Right forelimb (tissue), 1 donor: ENCODE measurements around the gene MAP3K20.

ENCODE experiments used
- DNase-seq: peaks from one replicate; pipeline ENCODE4 v3.0.0-alpha.2; 2018

The MAP3K20 gene

GRCh38 chr2:173210270-173211196, 134.9 kb downstream of the MAP3K20 start:
- peak; percentile 63 for DNase-seq

GRCh38 chr2:173213181-173213580, 137.5 kb downstream of the MAP3K20 start:
- no peak for DNase-seq

DNA sequence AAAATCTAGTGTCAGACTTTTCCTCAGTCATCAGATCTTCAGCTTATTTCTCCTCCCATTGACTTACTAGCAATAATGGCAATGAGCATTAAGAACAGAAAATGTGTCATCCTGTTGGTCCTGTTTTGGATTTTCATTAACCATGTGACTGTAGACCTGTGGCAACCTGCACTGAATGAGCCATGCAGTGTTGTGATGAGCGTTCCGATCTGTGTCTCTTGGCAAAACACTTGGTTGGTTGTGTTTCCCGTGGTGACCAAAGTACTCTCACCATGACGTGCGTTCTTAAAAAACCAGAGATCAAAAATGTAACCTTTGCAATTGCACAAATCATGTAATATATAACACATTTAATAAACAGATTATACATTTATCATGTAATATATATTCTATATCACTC, 138.6 kb downstream of the MAP3K20 start:
- DNase-seq, result no peak

DNA sequence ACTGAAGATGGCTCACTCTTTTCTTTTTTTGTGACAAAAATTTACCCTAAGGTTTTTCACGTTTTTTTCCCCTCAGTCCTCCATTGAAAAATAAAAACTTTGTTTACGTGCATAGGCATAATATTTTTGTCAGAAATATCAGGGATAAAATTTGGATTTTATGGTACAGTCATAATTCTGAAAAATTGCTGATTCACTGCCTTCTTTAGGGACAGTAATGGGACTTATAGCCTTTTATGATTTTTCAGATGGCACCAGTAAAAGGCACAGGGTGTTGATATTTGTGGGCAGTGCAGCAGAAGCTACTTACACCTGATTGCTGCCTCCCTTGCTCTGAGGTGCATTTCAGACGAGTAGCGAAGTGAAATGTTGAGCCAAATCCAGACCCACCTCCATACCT, 139.7 kb downstream of the MAP3K20 start:
- no peak for DNase-seq

DNA sequence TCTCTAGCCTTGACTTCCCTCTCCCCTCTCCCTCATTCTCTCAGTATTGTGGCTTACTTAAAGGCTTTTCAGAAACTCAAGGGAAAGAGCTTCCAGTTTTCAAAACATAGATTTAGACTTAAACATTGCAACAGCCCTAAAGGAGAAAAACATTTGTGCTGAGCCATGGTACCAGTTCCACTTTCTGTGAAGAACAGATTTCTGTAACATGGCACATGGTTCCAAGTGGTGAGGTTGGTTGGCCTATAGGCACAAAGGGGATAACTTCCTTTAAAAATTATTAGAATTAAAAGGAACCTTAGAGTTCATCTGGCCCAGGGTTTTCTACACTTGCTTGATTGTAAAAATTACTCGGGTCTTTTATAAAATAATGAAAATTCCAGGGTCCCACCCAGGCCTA, 140.4 kb downstream of the MAP3K20 start:
- DNase-seq, result no peak

- DNase-seq, result no peak
Observed at GRCh38 chr2:173216668-173217067, 141.0 kb downstream of the MAP3K20 start.

- DNase-seq, result no peak
Observed at GRCh38 chr2:173217116-173217840, 141.6 kb downstream of the MAP3K20 start.

DNA sequence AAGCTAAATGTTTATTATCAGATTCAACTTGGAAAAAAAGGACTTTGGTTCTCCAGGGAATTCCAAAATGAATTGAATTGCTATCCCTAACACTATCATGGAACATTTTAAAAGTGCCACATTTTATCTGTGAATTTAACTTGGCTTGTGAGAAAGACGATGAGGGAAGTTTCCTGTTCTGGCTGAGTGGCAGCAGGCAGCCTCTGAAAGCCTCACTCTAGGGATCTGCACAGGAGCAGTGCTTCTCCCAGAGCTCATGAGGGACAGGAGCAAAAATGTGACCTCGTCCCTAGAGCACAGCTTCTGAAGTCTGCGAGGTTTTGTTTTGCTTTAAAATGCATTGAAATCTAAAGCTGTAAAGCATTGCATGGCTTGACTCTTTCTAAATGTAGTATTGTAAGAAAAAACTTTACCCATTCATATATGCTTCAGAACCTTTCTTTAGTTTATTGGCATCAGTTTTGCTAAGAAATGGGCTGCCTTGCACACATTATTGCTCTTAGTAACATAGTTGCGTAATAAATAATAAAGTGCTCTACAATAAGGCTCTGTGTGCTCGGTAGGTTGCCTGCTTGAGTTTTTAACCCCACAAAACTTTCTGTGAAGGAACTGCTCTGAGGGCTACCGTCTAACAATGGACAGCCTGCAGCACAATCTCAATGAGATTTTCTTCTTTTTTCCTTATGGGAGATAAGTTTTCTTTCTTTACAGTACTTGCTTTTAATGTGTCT, 142.8 kb downstream of the MAP3K20 start:
- no peak for DNase-seq

DNA sequence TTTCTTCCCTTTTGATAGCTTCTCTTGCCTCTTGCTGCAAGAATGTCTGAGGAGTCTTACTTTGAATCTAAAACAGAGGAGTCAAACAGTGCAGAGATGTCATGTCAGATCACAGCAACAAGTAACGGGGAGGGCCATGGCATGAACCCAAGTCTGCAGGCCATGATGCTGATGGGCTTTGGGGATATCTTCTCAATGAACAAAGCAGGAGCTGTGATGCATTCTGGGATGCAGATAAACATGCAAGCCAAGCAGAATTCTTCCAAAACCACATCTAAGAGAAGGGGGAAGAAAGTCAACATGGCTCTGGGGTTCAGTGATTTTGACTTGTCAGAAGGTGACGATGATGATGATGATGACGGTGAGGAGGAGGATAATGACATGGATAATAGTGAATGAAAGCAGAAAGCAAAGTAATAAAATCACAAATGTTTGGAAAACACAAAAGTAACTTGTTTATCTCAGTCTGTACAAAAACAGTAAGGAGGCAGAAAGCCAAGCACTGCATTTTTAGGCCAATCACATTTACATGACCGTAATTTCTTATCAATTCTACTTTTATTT, 145.6 kb downstream of the MAP3K20 start:
- no peak for DNase-seq

GRCh38 chr2:173221937-173222594, 146.4 kb downstream of the MAP3K20 start:
- DNase-seq, result no peak

GRCh38 chr2:173223871-173224270, 148.2 kb downstream of the MAP3K20 start:
- DNase-seq, result no peak

GRCh38 chr2:173226899-173227698, 151.5 kb downstream of the MAP3K20 start:
- DNase-seq, result no peak

DNA sequence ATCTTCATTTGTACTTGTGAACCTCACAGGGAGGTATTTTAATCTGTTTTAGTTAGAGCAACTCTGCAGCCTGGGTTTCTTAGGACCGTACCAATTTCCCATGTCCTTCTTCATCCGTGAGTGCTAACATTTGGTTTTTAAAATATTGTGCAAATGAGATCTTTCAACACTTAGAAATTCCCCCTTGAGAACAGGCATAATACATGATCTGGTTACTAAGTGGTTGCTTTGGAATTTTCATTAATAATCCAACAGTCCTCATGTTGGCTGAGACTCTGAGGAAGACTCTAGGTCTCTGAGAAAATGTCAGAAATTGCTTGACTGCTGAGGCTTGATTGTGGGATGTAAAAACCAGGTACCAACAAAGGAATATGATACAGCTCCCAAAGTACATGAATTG, 153.4 kb downstream of the MAP3K20 start:
- no peak for DNase-seq

DNA sequence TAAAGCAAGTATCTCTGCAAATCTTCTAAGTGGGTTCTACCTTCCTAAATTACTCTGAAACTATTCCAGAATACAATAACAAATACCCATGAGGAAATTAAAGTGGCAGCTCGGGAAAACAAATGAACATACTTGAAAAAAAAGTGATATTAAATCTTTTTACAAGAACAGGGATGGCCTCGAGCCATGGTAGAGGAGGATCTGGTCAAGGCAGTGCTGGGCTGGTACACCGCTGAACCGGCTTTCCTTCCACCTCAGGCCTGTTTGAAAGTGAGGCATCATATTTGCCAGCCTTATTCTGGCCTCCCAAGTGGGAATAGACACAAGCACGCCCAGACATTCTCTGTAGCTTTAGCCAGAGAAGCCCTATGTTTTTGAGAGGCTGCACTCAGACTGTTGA, 154.5 kb downstream of the MAP3K20 start:
- no peak for DNase-seq

- peak; percentile 48 for DNase-seq
Observed at GRCh38 chr2:173231042-173231441, 155.4 kb downstream of the MAP3K20 start.

DNA sequence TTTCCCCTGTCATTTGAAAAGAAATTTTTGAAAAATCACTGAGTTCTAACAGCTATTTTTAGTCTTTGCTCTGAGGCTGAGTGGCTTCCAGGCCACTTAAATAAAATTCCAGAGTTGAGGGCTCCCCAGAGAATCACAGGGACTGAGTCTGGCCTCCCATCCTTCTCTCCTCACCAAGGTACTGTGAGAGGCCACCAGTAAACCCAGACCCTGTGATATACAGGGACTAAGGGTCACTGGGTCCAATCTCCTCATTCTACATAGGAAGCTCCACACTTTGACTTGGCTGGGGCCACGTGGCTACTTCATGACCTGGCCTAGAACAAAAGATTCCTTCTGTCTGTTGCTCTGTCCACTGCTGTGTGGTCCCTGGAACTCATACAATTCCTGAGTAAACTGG, 155.8 kb downstream of the MAP3K20 start:
- DNase-seq, result no peak

GRCh38 chr2:173232956-173233744, 157.5 kb downstream of the MAP3K20 start:
- no peak for DNase-seq

DNA sequence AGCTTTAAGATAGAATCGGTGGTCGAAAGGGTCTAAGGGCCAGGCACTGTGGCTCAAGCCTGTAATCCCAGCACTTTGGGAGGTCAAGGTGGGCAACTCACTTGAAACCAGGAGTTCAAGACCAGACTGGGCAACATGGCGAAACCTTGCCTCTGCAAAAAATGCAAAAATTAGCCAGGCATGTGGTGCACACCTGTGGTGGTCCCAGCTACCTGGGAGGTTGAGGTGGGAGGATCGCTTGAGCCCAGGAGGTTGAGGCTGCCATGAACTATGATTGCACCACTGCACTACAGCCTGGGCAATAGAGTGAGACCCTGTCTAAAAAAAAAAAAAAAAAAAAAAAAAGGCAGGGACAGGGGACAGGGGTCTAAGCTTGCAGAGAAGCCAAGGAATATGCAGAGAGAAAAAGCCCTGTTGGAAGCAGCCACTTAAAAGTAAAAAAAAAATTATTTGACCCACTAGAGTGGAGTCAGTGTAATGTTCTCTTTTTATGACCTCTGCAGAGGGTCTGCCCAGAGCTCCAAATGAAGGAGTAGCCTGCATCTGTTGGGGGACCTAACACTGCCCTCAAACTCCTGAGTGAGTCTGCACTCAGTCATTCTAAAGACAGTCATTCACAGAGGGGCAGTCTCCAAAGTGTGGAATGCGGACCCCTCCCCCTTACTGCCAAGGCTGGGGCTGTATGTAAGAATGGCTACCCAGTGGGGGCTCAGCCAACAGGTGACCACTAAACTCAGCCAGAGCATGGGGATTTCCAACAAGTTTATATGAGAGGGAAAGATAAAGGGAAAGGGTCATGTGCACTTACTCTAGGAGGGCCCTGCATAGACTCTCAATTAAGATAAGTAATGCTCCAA, 160.5 kb downstream of the MAP3K20 start:
- no peak for DNase-seq

DNA sequence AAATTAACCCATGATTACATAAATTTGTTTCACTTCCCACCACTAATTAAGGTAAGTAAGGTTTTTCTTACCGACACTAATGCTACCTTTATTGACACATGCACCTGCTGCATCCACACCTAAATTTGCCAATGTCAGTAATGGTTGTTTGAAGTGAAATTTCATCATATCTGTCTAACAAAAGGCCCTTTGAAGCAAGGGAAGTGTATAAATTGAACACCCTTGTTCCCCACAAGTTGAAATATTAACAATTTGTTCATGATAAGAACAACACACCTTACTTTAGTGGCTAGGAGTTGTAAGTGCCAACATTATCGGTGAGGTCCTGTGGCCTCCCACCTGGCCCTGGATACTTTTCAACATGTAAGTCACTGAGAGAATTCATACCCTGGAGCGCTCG, 162.7 kb downstream of the MAP3K20 start:
- no peak for DNase-seq

GRCh38 chr2:173238831-173239230, 163.2 kb downstream of the MAP3K20 start:
- DNase-seq, result no peak
